ENCODE measurements around the gene GCK.

Gene GCK

DNA sequence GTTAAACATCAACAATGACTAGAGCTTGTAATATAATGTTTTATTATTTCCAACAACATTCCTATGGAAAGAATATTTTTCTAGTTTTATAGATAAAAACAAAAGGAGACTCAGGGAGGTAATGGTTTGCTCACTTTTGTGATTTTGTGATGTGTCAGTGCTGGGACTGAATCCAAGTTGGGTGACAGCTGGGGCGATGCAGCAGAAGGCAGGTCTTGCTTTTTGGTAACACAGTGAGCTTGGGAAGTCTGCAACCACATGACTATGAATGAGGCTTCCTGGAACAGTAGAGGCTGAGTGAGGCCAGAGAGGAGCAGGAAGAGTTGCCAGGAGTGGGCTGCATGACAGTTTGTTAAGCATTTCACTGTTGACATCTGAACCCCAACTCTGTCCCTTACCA, 6.7 kb upstream of the GCK start:
- 0 out of 2 replicates have a peak, but pooled peaks cover 3% of the 10 kb centered on the region for H3K27me3 ChIP-seq (ENCODE audit: control insufficient read depth, low read length)
- H3F3A ChIP-seq (ENCODE audit: control insufficient read depth, insufficient read depth): no peaks in the 10 kb centered on the region
- no peaks in the 10 kb centered on the region for H3K9me2 ChIP-seq (replicated peaks; ENCODE audit: control insufficient read depth, low read length)
- no peak overlapping the region for H3K27ac ChIP-seq (ENCODE audit: low read depth, low read length)
- no peaks in the 10 kb centered on the region for H3K36me3 ChIP-seq (ENCODE audit: control insufficient read depth, low read length)
- no peaks in the 10 kb centered on the region for H4K20me1 ChIP-seq (ENCODE audit: control insufficient read depth, insufficient read depth, low read depth, low read length)
- TF ChIP-seq CTCF (IDR thresholded peaks at IDR 0.05; ENCODE audit: low read depth, low read length, poor library complexity, severe bottlenecking) (no peak), EZH2phosphoT487 (IDR thresholded peaks at IDR 0.05; ENCODE audit: borderline replicate concordance, low read length) (no peak)
- H3K4me1 ChIP-seq (ENCODE audit: control insufficient read depth, low read length): peaks cover 10% of the 10 kb centered on the region
- H3K9me3 ChIP-seq (ENCODE audit: control insufficient read depth, insufficient read depth, low read length): no peaks in the 10 kb centered on the region
- no peak overlapping the region for H3K4me3 ChIP-seq (ENCODE audit: low read length)
- H3K4me2 ChIP-seq (ENCODE audit: low read length): peak overlapping the region; percentile 0; the same call in 1 of the 2 replicates
- H3K79me2 ChIP-seq (ENCODE audit: control insufficient read depth, low read length): peaks cover under 1% of the 10 kb centered on the region

- Histone ChIP-seq H3K36me3 (ENCODE audit: control insufficient read depth, low read length) (no peaks in the 10 kb centered on the region), H3K27me3 (ENCODE audit: control insufficient read depth, low read length) (peaks cover 7% of the 10 kb centered on the region; the same call in 1 of the 2 replicates), H4K20me1 (ENCODE audit: control insufficient read depth, insufficient read depth, low read depth, low read length) (no peaks in the 10 kb centered on the region), H3K27ac (ENCODE audit: low read depth, low read length) (no peak overlapping the region), H3F3A (ENCODE audit: control insufficient read depth, insufficient read depth) (no peaks in the 10 kb centered on the region), H3K4me3 (ENCODE audit: low read length) (no peak overlapping the region), H3K4me2 (ENCODE audit: low read length) (no peak overlapping the region), H3K9me3 (ENCODE audit: control insufficient read depth, insufficient read depth, low read length) (no peaks in the 10 kb centered on the region), H3K79me2 (ENCODE audit: control insufficient read depth, low read length) (no peaks in the 10 kb centered on the region), H3K4me1 (ENCODE audit: control insufficient read depth, low read length) (peaks cover 10% of the 10 kb centered on the region), H3K9me2 (replicated peaks; ENCODE audit: control insufficient read depth, low read length) (no peaks in the 10 kb centered on the region)
- TF ChIP-seq CTCF (IDR thresholded peaks at IDR 0.05; ENCODE audit: low read depth, low read length, poor library complexity, severe bottlenecking) (no peak), EZH2phosphoT487 (IDR thresholded peaks at IDR 0.05; ENCODE audit: borderline replicate concordance, low read length) (no peak)
Observed at GRCh38 chr7:44194562-44195145, 5.4 kb upstream of the GCK start.

DNA sequence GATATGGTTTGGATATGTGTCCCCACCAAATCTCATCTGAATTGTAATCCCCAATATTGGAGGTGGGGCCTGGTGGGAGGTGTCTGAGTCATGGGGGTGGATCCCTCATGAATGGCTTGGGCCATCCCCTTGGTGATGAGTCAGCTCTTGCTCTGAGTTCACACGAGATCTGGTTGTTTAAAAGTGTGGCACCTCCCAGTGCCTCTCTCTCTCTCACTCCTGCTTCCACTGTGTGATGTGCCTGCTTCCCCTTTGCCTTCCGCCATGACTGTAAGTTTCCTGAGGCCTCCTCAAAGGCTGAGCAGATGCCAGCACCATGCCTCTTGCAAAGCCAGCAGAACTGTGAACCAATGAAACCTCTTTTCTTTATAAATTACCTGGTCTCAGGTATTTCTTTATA, 4.8 kb upstream of the GCK start:
- no peak for TF ChIP-seq EZH2phosphoT487 (IDR thresholded peaks at IDR 0.05; ENCODE audit: borderline replicate concordance, low read length)
- TF ChIP-seq CTCF (IDR thresholded peaks at IDR 0.05; ENCODE audit: low read depth, low read length, poor library complexity, severe bottlenecking): no peak
- H3K4me1 ChIP-seq (ENCODE audit: control insufficient read depth, low read length): peaks cover 10% of the 10 kb centered on the region
- no peaks in the 10 kb centered on the region for H3K79me2 ChIP-seq (ENCODE audit: control insufficient read depth, low read length)
- no peaks in the 10 kb centered on the region for H3K9me3 ChIP-seq (ENCODE audit: control insufficient read depth, insufficient read depth, low read length)
- H3K9me2 ChIP-seq (replicated peaks; ENCODE audit: control insufficient read depth, low read length): no peaks in the 10 kb centered on the region
- no peaks in the 10 kb centered on the region for H3F3A ChIP-seq (ENCODE audit: control insufficient read depth, insufficient read depth)
- peaks cover 7% of the 10 kb centered on the region; the same call in 1 of the 2 replicates for H3K27me3 ChIP-seq (ENCODE audit: control insufficient read depth, low read length)
- H3K4me2 ChIP-seq (ENCODE audit: low read length): no peak overlapping the region
- H3K36me3 ChIP-seq (ENCODE audit: control insufficient read depth, low read length): no peaks in the 10 kb centered on the region
- H3K4me3 ChIP-seq (ENCODE audit: low read length): no peak overlapping the region
- H3K27ac ChIP-seq (ENCODE audit: low read depth, low read length): no peak overlapping the region
- no peaks in the 10 kb centered on the region for H4K20me1 ChIP-seq (ENCODE audit: control insufficient read depth, insufficient read depth, low read depth, low read length)
